GM21786 (cell line): Measurements from ENCODE around the gene MICALL2.

Experiments used
- ATAC-seq: cut with Tn5 transposase; IDR thresholded peaks from one replicate; pipeline ENCODE4 v1.9.1; 2021; ENCODE audit not compliant: unreplicated experiment

MICALL2 gene

DNA sequence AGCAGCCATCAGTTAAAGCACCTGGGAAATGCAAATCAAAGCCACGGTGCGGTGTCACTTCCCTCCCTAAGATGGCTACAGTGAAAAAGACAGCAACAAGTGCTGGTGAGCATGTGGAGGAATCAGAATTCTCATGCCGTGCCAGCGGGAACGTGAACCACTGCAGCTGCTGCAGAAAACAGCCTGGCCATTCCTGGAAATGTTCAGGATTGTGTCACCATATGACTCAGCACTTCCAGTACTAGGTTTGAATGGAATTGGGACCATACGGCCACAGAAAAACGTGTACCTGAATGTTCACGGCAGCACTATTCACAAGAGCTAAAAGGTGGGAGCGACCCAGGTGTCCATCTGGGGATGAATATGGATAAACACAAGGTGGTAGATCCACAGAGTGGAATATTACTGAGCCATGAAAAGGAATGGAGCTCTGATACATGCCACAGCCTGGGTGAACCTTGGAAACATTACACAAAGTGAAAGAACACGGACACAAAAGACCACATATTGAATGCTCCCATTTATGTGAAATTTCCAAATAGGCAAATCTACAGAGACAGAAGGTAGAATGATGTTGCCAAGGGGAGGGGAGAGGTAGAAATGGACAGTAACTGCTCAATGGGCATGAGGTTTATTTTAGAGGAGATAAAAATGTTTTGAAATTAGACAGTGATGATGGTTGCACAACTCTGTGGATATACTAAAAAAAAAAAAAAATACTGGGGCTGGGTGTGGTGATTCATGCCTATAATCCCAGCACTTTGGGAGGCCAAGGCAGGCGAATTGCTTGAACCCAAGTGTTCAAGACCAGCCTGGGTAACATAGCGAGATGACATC lies 61.6 kb downstream of the MICALL2 start:
- ATAC-seq: no peak

DNA sequence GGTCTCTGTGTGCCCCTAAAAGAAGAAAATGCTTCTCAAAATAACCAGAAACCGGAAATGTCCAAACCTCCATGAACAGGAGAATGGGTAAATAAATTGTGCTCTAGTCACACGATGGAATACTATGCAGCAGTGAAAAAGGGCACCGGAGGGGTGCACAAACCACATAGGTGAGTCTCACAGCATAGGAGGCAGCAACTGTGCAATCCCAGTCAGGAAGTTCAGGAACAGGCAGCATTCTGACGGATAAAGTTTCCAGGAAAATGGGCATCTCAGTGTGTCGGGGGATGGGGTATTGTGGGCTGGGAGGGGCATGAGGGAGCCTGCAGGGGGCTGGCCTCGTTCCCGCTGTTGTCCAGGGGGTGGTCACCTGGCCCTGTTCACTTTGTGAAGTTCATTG lies 63.1 kb downstream of the MICALL2 start:
- ATAC-seq: no peak

DNA sequence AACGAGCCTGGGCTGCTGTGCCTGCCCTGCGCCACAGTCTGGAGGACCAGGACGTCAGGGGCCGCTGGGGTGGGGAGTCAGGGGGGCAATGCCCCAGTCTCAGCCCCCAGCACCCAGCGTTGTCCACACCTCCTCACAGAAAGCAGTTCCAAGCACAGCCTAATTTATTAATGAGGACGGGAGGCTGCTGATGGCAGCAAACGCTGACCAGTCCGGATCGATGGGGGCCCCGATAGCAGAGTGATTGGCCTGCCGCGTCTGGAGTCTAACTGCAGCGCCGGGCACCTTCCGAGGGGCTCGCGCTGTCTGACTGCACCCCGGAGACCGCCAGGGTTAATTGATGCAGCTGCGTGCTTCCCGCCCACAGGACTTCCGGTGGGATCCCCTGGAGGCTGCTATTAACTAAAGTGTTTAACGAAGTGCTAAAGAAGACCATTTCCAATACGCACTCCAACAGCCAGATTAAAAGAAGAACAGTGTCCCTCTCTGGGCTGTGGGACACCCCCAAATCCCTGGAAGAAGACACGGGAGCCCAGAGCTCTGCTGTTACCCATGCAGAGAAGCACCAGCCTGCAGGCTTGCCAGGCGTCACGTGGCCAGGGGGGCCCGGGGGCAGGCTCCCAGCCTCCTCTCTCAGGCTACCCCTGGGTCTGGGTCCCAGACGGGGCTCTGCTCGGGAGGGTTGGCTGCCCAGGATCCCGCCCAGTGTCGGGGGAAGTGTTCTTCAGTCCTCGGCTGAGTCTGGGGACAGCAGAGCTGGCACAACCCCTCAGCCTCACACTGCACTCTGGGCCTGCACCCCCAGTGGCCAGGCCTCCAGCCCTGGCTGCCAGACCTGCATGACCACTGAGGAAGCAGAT lies 63.8 kb downstream of the MICALL2 start:
- ATAC-seq: no peak

DNA sequence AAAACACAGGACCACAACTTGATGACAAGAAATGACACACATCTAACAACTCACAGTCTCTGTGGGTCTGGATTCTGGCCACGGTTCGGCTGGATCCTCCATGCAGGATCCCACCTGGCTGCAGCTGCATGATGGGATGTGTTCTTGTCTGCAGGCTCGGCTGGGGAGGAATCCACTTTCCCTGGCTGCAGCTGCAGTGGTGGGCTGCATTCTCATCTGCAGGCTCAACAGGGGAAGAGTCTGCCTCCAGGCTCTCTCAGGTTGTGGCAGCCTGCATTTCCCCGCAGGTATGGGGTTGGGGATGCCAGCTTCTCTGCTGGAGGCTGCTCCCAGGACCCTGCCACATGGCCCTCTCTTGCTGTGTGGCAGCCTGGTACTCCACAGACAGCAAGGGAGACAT lies 64.9 kb downstream of the MICALL2 start:
- no peak for ATAC-seq

DNA sequence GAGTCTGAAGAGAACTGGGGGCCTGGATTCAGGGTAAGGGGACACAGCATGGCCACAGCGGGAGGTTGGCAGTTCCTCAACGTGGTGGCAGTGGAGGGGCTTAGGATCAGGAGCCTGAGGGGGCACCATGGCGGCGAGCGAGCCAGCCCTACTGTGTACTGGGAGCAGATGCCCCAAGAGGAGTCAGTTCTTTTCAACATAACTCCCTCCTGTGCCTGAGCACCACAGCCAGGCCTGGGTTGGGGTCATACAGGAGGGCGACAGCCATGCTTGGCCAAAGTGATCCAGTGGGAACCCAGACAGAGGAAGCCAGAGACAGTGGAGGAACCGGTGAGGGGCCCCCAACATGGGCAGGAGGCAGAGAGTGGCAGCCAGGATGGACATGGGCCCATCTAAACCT lies 65.8 kb downstream of the MICALL2 start:
- no peak for ATAC-seq

DNA sequence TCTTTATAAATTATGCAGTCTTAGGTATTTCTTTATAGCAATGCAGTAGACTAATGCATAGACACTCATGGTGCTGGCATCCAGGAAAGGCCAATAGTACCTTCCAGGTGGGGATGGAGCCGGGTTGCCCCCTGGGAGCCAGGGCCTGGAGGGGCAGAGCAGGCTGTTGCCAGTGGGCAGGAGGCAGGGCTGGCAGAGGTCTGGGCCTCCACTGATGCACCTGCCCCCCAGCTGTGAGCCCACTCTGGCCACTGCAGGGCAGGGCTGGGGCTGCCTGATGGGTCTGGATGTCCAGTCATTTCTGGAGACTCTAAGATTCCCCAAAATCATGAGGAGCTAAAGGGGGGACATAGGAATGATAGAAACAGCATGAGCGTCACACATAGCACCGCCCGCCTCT lies 66.7 kb downstream of the MICALL2 start:
- no peak for ATAC-seq

DNA sequence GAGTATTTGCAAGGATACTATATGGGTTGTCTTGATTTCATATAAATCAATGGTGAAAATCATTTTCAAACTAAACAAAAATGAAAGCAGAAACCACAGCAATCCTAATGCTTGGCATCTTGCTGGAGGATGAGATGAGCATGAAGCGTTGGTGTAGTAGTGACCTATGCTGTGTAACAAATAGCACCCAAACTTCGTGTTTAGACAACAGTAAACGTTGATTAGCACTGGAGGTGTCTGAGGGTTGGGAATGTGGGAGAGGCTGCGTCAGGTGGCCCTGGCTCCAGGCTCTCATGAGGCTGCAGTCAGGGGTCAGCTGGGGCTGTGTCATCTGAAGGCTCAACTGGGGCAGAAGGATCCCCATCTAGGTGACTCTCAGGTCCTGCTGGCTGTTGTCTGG lies 67.8 kb downstream of the MICALL2 start:
- no peak for ATAC-seq

DNA sequence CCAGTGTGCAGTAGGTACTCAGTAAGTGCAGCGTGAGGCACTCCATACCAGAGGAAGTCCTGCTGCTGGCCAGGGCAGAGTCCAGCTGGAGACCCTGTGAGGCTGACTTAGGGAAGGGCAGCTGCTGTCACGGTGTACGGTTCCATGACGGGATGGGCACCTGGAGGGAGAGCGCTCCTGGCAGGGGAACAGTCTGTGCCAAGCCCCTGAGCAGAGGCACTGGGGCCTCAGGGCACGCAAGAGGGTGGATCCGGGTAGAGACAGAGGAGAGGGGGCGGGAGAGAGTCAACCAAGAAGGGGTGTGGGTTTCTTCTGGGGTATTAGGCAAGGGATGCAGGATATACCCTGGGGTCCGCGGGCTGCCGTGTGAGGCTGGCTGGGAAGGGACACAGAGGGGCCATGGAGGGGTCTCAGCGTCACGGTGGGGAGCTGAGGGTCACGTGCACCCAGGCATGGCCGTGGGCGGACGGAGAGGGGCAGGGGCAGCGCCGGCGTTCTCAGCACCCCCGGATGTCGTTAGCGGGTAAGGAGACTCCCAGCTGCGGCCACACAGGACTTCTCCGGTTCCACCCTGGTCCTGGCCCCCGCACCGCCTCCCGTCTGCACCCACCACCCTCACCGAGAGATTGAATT lies 70.5 kb downstream of the MICALL2 start:
- ATAC-seq: no peak

DNA sequence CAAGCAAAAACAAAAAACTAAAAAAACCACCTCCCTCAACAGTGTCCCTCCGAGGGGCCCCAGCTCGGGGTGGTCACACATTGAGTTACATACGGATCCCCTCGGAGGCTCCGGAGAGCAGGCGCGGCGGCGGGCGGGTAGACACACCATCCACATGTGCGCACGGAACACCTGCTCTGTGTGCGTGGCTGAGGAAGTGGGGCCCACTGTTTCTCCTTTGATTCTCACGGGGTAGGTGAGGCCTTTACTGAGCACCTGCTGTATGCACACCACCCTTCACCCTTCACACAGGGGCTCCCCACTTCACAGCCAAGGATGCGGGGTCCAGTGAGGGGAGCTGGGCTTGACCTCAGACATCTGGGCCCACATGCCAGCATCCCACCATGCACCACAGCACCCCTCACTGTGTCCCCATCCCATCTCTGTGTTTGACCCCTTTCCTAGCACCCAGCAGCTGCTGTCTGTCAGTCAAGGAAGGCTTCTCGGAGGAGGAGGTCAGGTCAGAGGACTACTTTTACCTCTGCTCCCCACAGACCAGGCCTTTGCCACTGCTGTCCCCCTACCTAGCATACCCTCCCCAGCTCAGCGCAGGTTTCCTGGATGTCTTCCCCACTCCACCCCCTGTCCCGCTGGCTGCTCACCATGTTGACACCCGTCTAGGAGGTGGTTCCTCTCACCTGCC lies 71.1 kb downstream of the MICALL2 start:
- no peak for ATAC-seq

DNA sequence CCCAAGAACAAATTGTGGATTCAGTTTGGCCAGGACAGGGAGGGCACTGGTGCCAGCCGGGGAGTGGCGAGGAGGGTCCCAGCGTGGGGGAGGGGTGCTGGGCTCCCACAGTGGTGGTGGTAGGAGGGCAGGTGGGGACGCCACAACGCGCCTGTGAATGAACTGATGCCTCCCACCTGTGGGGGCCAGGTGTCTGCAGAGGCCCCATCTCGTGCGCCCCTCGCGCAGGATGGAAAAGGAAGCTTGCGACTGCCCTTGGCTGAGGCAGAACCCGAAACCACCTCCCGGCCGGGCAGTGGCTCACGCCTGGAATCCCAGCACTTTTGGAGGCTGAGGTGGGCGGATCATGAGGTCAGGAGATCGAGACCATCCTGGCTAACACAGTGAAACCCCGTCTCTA lies 72.0 kb downstream of the MICALL2 start:
- no peak for ATAC-seq

DNA sequence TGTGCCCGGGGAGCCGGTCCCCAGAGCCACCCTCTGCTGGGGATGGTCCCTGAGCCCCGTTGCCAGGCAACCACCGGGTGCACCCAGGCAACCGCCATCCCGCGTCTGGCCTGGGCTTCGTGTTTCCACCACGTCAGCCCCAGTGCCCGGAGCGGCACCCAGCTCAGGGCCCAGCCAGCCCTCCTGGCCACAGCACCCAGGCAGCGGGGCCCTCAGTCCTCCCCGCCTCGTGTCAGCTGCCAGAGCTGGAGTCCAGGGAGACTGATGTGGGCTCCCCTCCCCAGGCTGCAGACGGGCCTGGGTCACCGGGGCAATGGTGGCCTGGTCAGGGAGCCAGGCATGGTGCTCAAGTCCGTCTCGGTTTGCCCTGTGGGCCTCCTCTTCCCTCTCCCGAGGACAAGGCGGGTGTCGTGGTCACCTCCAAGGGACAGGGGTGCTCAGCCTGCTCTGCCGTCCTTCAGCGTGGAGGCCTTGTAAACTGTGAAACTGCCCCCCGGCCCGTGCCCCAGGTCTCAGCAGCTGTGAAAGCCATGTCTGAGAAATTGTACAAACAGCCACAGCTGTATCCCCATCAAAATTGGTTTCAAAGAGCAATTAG lies 72.5 kb downstream of the MICALL2 start:
- no peak for ATAC-seq

DNA sequence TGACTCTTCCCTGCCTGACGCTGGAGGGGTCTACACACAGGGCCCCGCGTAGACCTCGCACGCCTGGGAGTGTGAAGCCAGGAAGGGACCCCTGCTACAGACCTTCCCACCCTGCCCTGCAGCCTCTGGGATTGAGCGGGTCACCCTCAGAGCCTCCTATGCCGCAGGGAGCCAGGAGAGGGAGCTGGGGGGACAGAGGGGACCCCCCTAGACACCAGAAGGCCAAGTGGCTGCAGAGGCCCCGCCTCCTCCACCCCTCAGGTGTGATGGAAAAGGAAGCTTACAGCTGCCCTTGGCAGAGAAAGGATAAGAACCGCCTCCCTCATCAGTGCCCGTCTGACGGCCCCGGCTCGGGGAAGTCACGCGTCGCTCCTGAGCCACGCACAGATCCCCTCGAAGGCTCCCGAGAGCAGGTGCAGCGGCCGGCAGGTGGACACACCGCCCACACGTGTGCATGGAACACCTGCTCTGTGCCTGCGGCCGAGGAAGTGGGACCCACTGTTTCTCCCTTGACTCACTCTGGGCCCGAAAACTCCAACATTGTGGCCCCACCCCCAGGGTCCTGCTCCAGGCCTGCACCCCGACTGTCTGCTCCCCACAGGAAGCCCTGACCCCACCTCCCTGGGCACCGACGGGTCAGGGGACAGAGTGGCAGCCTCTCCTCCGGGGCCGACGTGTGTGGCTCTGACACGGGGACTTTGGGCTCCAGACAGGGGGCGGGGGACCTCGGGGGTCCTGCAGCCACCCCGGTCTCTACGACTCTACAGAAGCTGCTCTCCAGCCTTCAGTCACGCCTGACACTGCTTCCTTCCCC lies 73.3 kb downstream of the MICALL2 start:
- no peak for ATAC-seq

DNA sequence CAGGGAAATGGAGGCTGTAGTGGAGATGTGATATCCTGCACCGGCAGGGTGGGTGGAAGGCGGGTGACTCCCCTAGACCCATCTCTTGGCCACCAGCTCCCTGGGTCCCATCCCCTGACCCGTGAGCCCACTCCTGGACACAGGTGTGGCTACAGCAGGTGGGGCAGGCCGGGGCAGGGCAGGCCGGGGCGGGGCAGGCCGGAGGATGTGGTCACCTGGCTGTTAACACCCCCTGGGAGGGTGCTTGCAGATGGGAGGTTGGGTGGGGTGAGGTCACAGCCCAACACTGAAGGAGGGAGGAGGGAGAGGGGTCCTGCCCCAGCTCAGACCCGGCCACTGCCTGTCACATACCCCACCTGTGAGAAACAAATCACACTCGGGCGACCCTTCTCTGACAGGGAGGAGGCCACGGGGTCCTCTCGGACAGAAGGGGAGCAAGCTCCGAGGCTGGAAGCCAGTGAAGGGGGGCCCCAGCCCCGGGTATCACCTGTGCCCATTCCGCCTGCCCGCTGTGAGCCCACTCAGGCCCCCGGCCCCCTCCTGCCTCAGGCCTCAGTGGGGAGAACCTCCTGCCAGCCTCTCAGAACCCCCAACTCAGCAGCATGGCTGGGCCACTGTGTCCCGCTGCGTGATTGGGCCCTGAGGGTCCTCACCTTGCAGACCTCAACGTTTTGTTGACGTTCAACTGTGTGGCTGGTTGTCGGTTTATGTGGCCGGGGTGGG lies 74.0 kb downstream of the MICALL2 start:
- ATAC-seq: no peak
